ENCODE measurements around the gene SELP. TPM values are rescaled to one million over a fixed set of nuclear protein-coding genes. Genes with fewer than 3 reads are reported as not detected.
A peak's percentile ranks its signal among the peaks of the same experiment; 100 is the strongest.

The SELP gene
- total and polyA plus RNA-seq, 2 of the 13 experiments (the other 11 are each of a cell fraction or from before 2014, with no cell fraction given): 0.11 TPM; not detected in 1

DNA sequence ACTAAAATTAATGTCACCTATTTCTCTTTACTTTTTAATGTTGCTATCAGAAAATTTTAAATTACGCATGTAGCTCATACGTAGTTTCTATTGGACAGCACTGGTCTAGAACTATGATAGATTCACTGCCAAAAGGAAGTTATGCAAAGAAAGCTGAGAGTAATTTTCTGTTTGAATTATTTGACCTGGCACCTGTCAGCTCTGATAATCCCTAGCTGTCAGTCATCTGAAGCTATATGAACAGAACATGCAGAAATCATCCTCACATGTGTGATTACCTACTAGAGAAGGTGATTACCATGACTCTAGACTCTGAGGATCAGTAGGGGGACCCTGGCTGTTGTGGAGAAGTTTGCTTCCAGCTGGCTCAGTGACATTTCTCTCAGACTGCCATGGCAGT lies 84.5 kb downstream of the SELP start:
- Histone ChIP-seq H3K27me3 (ENCODE audit: control insufficient read depth in 1 of 2, insufficient read depth in 2 of 2, low read length in 2 of 2) (no peaks in the 10 kb centered on the region), H3K9ac (ENCODE audit: insufficient read depth, low read depth, low read length) (no peak overlapping the region), H3K27ac (ENCODE audit: extremely low read length, insufficient read depth, low read length) (peak overlapping the region; percentile 23), H3K4me3 (replicated peaks in 1 of 3; ENCODE audit: insufficient read depth in 1 of 3, low read depth in 2 of 3, low read length in 3 of 3) (no peak overlapping the region), H3K79me2 (ENCODE audit: insufficient read depth, low read length) (no peaks in the 10 kb centered on the region), H3K36me3 (replicated peaks in 1 of 2; ENCODE audit: control insufficient read depth in 1 of 2, insufficient read depth in 2 of 2, low read length in 2 of 2) (peaks cover 27 to 84% of the 10 kb centered on the region in 2 experiments), H2AFZ (ENCODE audit: low read length) (no peak overlapping the region), H3K9me3 (ENCODE audit: low read length) (no peaks in the 10 kb centered on the region), H3K4me1 (ENCODE audit: insufficient read depth, low read length) (peaks cover 14% of the 10 kb centered on the region), H3K4me2 (ENCODE audit: low read depth, low read length) (no peak overlapping the region), H4K20me1 (ENCODE audit: insufficient read depth, low read length) (peaks cover 7% of the 10 kb centered on the region; the same call in 1 of the 2 replicates)
- WGBS (ENCODE audit: low lambda C conversion rate): 64% methylated on average over 2 of the region's 2 CpGs
- CTCF ChIA-PET (ENCODE audit: low intra/inter-chr PET ratio, low total read pairs): interaction anchor here (2.9 kb wide), 1 partner anchor 80 kb away, joined by 18 read pairs; no protein-coding TSS in a partner anchor
- no peak for ATAC-seq
- intact Hi-C loops (cut with micrococcal nuclease; ENCODE audit: unreplicated experiment): no loop called here
- DNase-seq (ENCODE audit: low spot score): no peak
- no TSS peak for BruUV-seq (replicated peaks)
- in situ Hi-C loops (cut with HindIII; ENCODE audit: extremely low pct_ligation_motif_present, low pct_unique_long_range_greater_than_20kb): no loop called here
- POLR2A ChIA-PET: no interaction called here
- FAIRE-seq: no peak
- no peak for TF ChIP-seq PHF5A (CRISPR knock-in tag; IDR thresholded peaks at IDR 0.05; ENCODE audit: low read depth, unreplicated experiment)
- no peak for TF ChIP-seq ZNF570 (CRISPR knock-in tag; IDR thresholded peaks at IDR 0.05; ENCODE audit: borderline replicate concordance)
- TF ChIP-seq, protein P1, sequence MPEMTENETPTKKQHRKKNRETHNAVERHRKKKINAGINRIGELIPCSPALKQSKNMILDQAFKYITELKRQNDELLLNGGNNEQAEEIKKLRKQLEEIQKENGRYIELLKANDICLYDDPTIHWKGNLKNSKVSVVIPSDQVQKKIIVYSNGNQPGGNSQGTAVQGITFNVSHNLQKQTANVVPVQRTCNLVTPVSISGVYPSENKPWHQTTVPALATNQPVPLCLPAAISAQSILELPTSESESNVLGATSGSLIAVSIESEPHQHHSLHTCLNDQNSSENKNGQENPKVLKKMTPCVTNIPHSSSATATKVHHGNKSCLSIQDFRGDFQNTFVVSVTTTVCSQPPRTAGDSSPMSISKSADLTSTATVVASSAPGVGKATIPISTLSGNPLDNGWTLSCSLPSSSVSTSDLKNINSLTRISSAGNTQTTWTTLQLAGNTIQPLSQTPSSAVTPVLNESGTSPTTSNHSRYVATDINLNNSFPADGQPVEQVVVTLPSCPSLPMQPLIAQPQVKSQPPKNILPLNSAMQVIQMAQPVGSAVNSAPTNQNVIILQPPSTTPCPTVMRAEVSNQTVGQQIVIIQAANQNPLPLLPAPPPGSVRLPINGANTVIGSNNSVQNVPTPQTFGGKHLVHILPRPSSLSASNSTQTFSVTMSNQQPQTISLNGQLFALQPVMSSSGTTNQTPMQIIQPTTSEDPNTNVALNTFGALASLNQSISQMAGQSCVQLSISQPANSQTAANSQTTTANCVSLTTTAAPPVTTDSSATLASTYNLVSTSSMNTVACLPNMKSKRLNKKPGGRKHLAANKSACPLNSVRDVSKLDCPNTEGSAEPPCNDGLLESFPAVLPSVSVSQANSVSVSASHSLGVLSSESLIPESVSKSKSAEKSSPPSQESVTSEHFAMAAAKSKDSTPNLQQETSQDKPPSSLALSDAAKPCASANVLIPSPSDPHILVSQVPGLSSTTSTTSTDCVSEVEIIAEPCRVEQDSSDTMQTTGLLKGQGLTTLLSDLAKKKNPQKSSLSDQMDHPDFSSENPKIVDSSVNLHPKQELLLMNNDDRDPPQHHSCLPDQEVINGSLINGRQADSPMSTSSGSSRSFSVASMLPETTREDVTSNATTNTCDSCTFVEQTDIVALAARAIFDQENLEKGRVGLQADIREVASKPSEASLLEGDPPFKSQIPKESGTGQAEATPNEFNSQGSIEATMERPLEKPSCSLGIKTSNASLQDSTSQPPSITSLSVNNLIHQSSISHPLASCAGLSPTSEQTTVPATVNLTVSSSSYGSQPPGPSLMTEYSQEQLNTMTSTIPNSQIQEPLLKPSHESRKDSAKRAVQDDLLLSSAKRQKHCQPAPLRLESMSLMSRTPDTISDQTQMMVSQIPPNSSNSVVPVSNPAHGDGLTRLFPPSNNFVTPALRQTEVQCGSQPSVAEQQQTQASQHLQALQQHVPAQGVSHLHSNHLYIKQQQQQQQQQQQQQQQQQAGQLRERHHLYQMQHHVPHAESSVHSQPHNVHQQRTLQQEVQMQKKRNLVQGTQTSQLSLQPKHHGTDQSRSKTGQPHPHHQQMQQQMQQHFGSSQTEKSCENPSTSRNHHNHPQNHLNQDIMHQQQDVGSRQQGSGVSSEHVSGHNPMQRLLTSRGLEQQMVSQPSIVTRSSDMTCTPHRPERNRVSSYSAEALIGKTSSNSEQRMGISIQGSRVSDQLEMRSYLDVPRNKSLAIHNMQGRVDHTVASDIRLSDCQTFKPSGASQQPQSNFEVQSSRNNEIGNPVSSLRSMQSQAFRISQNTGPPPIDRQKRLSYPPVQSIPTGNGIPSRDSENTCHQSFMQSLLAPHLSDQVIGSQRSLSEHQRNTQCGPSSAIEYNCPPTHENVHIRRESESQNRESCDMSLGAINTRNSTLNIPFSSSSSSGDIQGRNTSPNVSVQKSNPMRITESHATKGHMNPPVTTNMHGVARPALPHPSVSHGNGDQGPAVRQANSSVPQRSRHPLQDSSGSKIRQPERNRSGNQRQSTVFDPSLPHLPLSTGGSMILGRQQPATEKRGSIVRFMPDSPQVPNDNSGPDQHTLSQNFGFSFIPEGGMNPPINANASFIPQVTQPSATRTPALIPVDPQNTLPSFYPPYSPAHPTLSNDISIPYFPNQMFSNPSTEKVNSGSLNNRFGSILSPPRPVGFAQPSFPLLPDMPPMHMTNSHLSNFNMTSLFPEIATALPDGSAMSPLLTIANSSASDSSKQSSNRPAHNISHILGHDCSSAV (CRISPR knock-in tag; IDR thresholded peaks at IDR 0.05; ENCODE audit: borderline replicate concordance): no peak
- no peak for TF ChIP-seq ASH2L (IDR thresholded peaks at IDR 0.05; ENCODE audit: insufficient read length, low read depth, low read length)
- TF ChIP-seq ZNF235 (CRISPR knock-in tag; IDR thresholded peaks at IDR 0.05; ENCODE audit: borderline replicate concordance): no peak
- TF ChIP-seq KDM6A (CRISPR knock-in tag; IDR thresholded peaks at IDR 0.05; ENCODE audit: low read depth): no peak
- no peak for TF ChIP-seq PRPF4 (IDR thresholded peaks at IDR 0.05; ENCODE audit: low read depth, low read length, poor library complexity, severe bottlenecking)
- TF ChIP-seq, protein P2, sequence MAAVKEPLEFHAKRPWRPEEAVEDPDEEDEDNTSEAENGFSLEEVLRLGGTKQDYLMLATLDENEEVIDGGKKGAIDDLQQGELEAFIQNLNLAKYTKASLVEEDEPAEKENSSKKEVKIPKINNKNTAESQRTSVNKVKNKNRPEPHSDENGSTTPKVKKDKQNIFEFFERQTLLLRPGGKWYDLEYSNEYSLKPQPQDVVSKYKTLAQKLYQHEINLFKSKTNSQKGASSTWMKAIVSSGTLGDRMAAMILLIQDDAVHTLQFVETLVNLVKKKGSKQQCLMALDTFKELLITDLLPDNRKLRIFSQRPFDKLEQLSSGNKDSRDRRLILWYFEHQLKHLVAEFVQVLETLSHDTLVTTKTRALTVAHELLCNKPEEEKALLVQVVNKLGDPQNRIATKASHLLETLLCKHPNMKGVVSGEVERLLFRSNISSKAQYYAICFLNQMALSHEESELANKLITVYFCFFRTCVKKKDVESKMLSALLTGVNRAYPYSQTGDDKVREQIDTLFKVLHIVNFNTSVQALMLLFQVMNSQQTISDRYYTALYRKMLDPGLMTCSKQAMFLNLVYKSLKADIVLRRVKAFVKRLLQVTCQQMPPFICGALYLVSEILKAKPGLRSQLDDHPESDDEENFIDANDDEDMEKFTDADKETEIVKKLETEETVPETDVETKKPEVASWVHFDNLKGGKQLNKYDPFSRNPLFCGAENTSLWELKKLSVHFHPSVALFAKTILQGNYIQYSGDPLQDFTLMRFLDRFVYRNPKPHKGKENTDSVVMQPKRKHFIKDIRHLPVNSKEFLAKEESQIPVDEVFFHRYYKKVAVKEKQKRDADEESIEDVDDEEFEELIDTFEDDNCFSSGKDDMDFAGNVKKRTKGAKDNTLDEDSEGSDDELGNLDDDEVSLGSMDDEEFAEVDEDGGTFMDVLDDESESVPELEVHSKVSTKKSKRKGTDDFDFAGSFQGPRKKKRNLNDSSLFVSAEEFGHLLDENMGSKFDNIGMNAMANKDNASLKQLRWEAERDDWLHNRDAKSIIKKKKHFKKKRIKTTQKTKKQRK (IDR thresholded peaks at IDR 0.05; ENCODE audit: low read length): no peak
- TF ChIP-seq KAT2B (IDR thresholded peaks at IDR 0.05; ENCODE audit: borderline replicate concordance, low read depth, low read length): no peak
- no peak for TF ChIP-seq ZSCAN25 (CRISPR knock-in tag; IDR thresholded peaks at IDR 0.05)
- no peak for TF ChIP-seq ZMAT3 (CRISPR knock-in tag; conservative IDR thresholded peaks at IDR 0.05)
- no peak for TF ChIP-seq CBX1 (IDR thresholded peaks at IDR 0.05; ENCODE audit: low read depth)
- TF ChIP-seq ZNF143 (CRISPR knock-in tag; IDR thresholded peaks at IDR 0.05): no peak
- no peak for TF ChIP-seq CCDC6 (CRISPR knock-in tag; IDR thresholded peaks at IDR 0.05)
- TF ChIP-seq GATAD1 (CRISPR knock-in tag; IDR thresholded peaks at IDR 0.05): no peak

All from HepG2 (cell line).